GM12875 (cell line): ENCODE results near the gene QRSL1.
A peak's percentile ranks its signal among the peaks of the same experiment; 100 is the strongest.
"Not testable (repeated sequence)": the region's sequence is repeated elsewhere in the genome, so short reads cannot be mapped to it uniquely, and the experiment has no call there.

ENCODE experiments used
- H3K4me3 ChIP-seq: one replicate; pipeline ENCODE4 v1.5.1; 2011; ENCODE audit warnings: low read depth, low read length, control low read depth
- CTCF ChIP-seq: IDR thresholded peaks from 2 replicates; pipeline ENCODE4 v1.5.1; 2011; ENCODE audit warnings: low read depth, mild to moderate bottlenecking, control low read depth, inconsistent platforms, low read length, moderate library complexity, borderline replicate concordance; ENCODE audit not compliant: insufficient read depth

QRSL1 gene

GRCh38 chr6:106623039-106623438 is 6.3 kb upstream of the QRSL1 start:
- H3K4me3 ChIP-seq, result no peak overlapping the region
- no peak for TF ChIP-seq CTCF

- no peak overlapping the region for H3K4me3 ChIP-seq
- no peak for TF ChIP-seq CTCF
Measured at GRCh38 chr6:106626485-106626884, 2.9 kb upstream of the QRSL1 start.

GRCh38 chr6:106627760-106628159 is 1.6 kb upstream of the QRSL1 start:
- not testable (repeated sequence) for H3K4me3 ChIP-seq

- TF ChIP-seq CTCF, result no peak
- peak overlapping the region; percentile 73 for H3K4me3 ChIP-seq
Measured at GRCh38 chr6:106628658-106629102, 698 bp upstream of the QRSL1 start.

GRCh38 chr6:106629859-106630163 is 433 bp downstream of the QRSL1 start:
- H3K4me3 ChIP-seq, result peak overlapping the region; percentile 73
- TF ChIP-seq CTCF, result no peak

- peak overlapping the region; percentile 73 for H3K4me3 ChIP-seq
- TF ChIP-seq CTCF, result no peak
Measured at GRCh38 chr6:106630366-106630765, 988 bp downstream of the QRSL1 start.

- no peak overlapping the region for H3K4me3 ChIP-seq
- no peak for TF ChIP-seq CTCF
Measured at GRCh38 chr6:106631346-106631745, 2.0 kb downstream of the QRSL1 start.

- no peak for TF ChIP-seq CTCF
Measured at GRCh38 chr6:106634565-106634964, 5.2 kb downstream of the QRSL1 start.

More at GRCh38 chr6:106634565-106634964, 5.2 kb downstream of the QRSL1 start:
- H3K4me3 ChIP-seq, result no peak overlapping the region
